Measurements from ENCODE around the gene FHAD1. TPM values are rescaled to one million over a fixed set of nuclear protein-coding genes. Genes with fewer than 3 reads are reported as not detected.

The FHAD1 gene
- polyA plus RNA-seq, 1 of the 3 experiments (the other 2 are of a cell fraction), result 0.48 TPM

DNA sequence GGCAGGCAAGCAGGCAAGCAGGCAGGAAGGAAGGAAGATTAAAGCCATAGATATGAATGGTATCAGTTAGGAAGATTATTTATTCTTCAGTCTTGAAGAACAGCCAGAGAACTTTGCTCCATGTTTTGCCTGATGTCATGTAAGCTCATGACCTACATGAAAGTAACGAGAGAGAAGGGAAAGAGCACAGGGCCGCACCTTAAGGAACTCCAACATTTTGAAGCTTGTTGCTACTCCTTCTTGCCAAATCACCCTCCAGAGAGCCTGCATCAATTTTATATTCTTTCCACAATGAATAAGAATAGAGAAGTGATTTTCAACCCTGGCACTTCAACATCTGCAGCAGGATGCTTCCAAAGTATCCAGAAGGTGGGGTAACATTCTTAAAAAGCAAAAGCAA is 84.7 kb downstream of the FHAD1 start:
- H3K27ac ChIP-seq (ENCODE audit: low read depth in 2 of 2, low read length in 1 of 2), result no peak overlapping the region

More for the DNA sequence above, 84.7 kb downstream of the FHAD1 start:
- DNase-seq, result no peak
- Histone ChIP-seq H3K27me3 (ENCODE audit: insufficient read depth) (no peaks in the 10 kb centered on the region), H2AFZ (ENCODE audit: low read depth) (no peak overlapping the region), H3K9me2 (no peaks in the 10 kb centered on the region), H4K20me1 (ENCODE audit: insufficient read depth) (no peaks in the 10 kb centered on the region), H3K9ac (no peak overlapping the region), H3K4me3 (ENCODE audit: low read depth in 2 of 2, low read length in 1 of 2) (no peak overlapping the region), H3K4me1 (ENCODE audit: control insufficient read depth in 1 of 2, insufficient read depth in 2 of 2, low read depth in 1 of 2, low read length in 1 of 2) (peaks cover 4 to 25% of the 10 kb centered on the region in 2 experiments; a peak in 1 of 4 replicates), H3K79me2 (ENCODE audit: insufficient read depth) (no peaks in the 10 kb centered on the region), H3K4me2 (no peak overlapping the region), H3K9me3 (no peaks in the 10 kb centered on the region), H3F3A (replicated peaks; ENCODE audit: insufficient read depth) (no peaks in the 10 kb centered on the region), H3K36me3 (replicated peaks in 1 of 2; ENCODE audit: control insufficient read depth in 1 of 2, insufficient read depth in 2 of 2, low read length in 1 of 2) (no peaks in the 10 kb centered on the region)
- TF ChIP-seq SIN3A (IDR thresholded peaks at IDR 0.05; ENCODE audit: borderline replicate concordance, low read depth, low read length) (no peak), MEF2A (IDR thresholded peaks at IDR 0.05; ENCODE audit: borderline replicate concordance, low read depth) (no peak), TEAD4 (IDR thresholded peaks at IDR 0.05; ENCODE audit: borderline replicate concordance, insufficient read depth) (no peak), FOSL2 (IDR thresholded peaks at IDR 0.05; ENCODE audit: borderline replicate concordance, low read depth) (no peak), JUND (IDR thresholded peaks at IDR 0.05) (no peak), ELF1 (IDR thresholded peaks at IDR 0.05) (no peak), MXI1 (IDR thresholded peaks at IDR 0.05; ENCODE audit: low read depth, low read length) (no peak), RXRA (IDR thresholded peaks at IDR 0.05; ENCODE audit: borderline replicate concordance, low read depth) (no peak), CHD2 (IDR thresholded peaks at IDR 0.05; ENCODE audit: low read length, partially characterized antibody) (no peak), NRF1 (IDR thresholded peaks at IDR 0.05; ENCODE audit: low read depth, low read length) (no peak), RCOR1 (IDR thresholded peaks at IDR 0.05; ENCODE audit: low read length) (no peak), POLR2AphosphoS5 (IDR thresholded peaks at IDR 0.05; ENCODE audit: low read depth, low read length) (no peak), GABPA (IDR thresholded peaks at IDR 0.05; ENCODE audit: low read depth) (no peak), SMC3 (IDR thresholded peaks at IDR 0.05; ENCODE audit: low read depth, low read length) (no peak)
- TF ChIP-seq, protein P1, sequence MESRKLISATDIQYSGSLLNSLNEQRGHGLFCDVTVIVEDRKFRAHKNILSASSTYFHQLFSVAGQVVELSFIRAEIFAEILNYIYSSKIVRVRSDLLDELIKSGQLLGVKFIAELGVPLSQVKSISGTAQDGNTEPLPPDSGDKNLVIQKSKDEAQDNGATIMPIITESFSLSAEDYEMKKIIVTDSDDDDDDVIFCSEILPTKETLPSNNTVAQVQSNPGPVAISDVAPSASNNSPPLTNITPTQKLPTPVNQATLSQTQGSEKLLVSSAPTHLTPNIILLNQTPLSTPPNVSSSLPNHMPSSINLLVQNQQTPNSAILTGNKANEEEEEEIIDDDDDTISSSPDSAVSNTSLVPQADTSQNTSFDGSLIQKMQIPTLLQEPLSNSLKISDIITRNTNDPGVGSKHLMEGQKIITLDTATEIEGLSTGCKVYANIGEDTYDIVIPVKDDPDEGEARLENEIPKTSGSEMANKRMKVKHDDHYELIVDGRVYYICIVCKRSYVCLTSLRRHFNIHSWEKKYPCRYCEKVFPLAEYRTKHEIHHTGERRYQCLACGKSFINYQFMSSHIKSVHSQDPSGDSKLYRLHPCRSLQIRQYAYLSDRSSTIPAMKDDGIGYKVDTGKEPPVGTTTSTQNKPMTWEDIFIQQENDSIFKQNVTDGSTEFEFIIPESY (IDR thresholded peaks at IDR 0.05; ENCODE audit: borderline replicate concordance, low read depth), result no peak
- TF ChIP-seq, protein P2, sequence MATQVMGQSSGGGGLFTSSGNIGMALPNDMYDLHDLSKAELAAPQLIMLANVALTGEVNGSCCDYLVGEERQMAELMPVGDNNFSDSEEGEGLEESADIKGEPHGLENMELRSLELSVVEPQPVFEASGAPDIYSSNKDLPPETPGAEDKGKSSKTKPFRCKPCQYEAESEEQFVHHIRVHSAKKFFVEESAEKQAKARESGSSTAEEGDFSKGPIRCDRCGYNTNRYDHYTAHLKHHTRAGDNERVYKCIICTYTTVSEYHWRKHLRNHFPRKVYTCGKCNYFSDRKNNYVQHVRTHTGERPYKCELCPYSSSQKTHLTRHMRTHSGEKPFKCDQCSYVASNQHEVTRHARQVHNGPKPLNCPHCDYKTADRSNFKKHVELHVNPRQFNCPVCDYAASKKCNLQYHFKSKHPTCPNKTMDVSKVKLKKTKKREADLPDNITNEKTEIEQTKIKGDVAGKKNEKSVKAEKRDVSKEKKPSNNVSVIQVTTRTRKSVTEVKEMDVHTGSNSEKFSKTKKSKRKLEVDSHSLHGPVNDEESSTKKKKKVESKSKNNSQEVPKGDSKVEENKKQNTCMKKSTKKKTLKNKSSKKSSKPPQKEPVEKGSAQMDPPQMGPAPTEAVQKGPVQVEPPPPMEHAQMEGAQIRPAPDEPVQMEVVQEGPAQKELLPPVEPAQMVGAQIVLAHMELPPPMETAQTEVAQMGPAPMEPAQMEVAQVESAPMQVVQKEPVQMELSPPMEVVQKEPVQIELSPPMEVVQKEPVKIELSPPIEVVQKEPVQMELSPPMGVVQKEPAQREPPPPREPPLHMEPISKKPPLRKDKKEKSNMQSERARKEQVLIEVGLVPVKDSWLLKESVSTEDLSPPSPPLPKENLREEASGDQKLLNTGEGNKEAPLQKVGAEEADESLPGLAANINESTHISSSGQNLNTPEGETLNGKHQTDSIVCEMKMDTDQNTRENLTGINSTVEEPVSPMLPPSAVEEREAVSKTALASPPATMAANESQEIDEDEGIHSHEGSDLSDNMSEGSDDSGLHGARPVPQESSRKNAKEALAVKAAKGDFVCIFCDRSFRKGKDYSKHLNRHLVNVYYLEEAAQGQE (IDR thresholded peaks at IDR 0.05; ENCODE audit: low read depth, low read length), result no peak
- TF ChIP-seq, protein P3, sequence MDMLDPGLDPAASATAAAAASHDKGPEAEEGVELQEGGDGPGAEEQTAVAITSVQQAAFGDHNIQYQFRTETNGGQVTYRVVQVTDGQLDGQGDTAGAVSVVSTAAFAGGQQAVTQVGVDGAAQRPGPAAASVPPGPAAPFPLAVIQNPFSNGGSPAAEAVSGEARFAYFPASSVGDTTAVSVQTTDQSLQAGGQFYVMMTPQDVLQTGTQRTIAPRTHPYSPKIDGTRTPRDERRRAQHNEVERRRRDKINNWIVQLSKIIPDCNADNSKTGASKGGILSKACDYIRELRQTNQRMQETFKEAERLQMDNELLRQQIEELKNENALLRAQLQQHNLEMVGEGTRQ (IDR thresholded peaks at IDR 0.05; ENCODE audit: borderline replicate concordance, low read depth, low read length), result no peak
- TF ChIP-seq, protein P4, sequence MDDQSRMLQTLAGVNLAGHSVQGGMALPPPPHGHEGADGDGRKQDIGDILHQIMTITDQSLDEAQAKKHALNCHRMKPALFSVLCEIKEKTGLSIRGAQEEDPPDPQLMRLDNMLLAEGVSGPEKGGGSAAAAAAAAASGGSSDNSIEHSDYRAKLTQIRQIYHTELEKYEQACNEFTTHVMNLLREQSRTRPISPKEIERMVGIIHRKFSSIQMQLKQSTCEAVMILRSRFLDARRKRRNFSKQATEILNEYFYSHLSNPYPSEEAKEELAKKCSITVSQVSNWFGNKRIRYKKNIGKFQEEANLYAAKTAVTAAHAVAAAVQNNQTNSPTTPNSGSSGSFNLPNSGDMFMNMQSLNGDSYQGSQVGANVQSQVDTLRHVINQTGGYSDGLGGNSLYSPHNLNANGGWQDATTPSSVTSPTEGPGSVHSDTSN (IDR thresholded peaks at IDR 0.05), result no peak
- TF ChIP-seq, protein P5, sequence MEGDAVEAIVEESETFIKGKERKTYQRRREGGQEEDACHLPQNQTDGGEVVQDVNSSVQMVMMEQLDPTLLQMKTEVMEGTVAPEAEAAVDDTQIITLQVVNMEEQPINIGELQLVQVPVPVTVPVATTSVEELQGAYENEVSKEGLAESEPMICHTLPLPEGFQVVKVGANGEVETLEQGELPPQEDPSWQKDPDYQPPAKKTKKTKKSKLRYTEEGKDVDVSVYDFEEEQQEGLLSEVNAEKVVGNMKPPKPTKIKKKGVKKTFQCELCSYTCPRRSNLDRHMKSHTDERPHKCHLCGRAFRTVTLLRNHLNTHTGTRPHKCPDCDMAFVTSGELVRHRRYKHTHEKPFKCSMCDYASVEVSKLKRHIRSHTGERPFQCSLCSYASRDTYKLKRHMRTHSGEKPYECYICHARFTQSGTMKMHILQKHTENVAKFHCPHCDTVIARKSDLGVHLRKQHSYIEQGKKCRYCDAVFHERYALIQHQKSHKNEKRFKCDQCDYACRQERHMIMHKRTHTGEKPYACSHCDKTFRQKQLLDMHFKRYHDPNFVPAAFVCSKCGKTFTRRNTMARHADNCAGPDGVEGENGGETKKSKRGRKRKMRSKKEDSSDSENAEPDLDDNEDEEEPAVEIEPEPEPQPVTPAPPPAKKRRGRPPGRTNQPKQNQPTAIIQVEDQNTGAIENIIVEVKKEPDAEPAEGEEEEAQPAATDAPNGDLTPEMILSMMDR (IDR thresholded peaks at IDR 0.05), result no peak
- TF ChIP-seq, protein P6, sequence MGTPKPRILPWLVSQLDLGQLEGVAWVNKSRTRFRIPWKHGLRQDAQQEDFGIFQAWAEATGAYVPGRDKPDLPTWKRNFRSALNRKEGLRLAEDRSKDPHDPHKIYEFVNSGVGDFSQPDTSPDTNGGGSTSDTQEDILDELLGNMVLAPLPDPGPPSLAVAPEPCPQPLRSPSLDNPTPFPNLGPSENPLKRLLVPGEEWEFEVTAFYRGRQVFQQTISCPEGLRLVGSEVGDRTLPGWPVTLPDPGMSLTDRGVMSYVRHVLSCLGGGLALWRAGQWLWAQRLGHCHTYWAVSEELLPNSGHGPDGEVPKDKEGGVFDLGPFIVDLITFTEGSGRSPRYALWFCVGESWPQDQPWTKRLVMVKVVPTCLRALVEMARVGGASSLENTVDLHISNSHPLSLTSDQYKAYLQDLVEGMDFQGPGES (IDR thresholded peaks at IDR 0.05; ENCODE audit: low read depth, low read length), result no peak
- ChIA-PET CTCF (interaction anchor here (1.5 to 2.7 kb wide), 2 partner anchors 8 to 100 kb away, joined by 7 to 14 read pairs; no protein-coding TSS in a partner anchor), POLR2A (no interaction called here)
- WGBS (ENCODE audit: low lambda C conversion rate), result 96% methylated on average over 2 of the region's 2 CpGs

Data from SK-N-SH (cell line).